ENCODE measurements around the gene HMGB3. TPM values are rescaled to one million over a fixed set of nuclear protein-coding genes. Genes with fewer than 3 reads are reported as not detected.

HMGB3 gene
- total and polyA plus RNA-seq, 2 donors (not counting 1 experiment from before 2014, with no cell fraction given) = 0.51 to 1.6 TPM

GRCh38 chrX:150967786-150968185, 15.3 kb upstream of the HMGB3 start:
- Histone ChIP-seq H3K9me3 (ENCODE audit: control extremely low read depth in 1 of 3, control insufficient read depth in 2 of 3, insufficient read depth in 1 of 3, low read length in 2 of 3) (no peaks in the 10 kb centered on the region), H4K20me1 (ENCODE audit: control insufficient read depth, insufficient read depth, low read length, poor library complexity, severe bottlenecking) (no peaks in the 10 kb centered on the region), H3K4me3 (ENCODE audit: control extremely low read depth in 1 of 5, extremely low read depth in 1 of 5, insufficient read depth in 1 of 5, low read depth in 2 of 5, low read length in 4 of 5) (no peak overlapping the region), H3K9ac (ENCODE audit: low read length) (no peak overlapping the region), H2AFZ (ENCODE audit: insufficient read depth, low read depth, low read length, poor library complexity, severe bottlenecking) (no peak overlapping the region), H3K27me3 (replicated peaks in 1 of 4; ENCODE audit: control extremely low read depth in 1 of 4, control insufficient read depth in 3 of 4, insufficient read depth in 4 of 4, low read length in 3 of 4) (no peaks in the 10 kb centered on the region), H3K27ac (ENCODE audit: low read length in 2 of 2) (no peak overlapping the region), H3K4me1 (ENCODE audit: control insufficient read depth in 2 of 2, insufficient read depth in 2 of 2, low read length in 2 of 2) (no peaks in the 10 kb centered on the region), H3K36me3 (replicated peaks in 1 of 2; ENCODE audit: control extremely low read depth in 1 of 2, control insufficient read depth in 1 of 2, extremely low read depth in 1 of 2, insufficient read depth in 2 of 2, low read length in 1 of 2) (no peaks in the 10 kb centered on the region), H3K79me2 (ENCODE audit: control insufficient read depth, insufficient read depth, low read length) (no peaks in the 10 kb centered on the region), H3K4me2 (replicated peaks; ENCODE audit: low read depth, low read length, poor library complexity, severe bottlenecking) (no peak overlapping the region)
- ChIA-PET CTCF (no interaction called here), POLR2A (no interaction called here)
- intact Hi-C loops (cut with micrococcal nuclease) = no loop called here
- Mint-ChIP-seq H3K4me1 (no peaks in the 10 kb centered on the region), H3K27me3 (peaks cover 2% of the 10 kb centered on the region), H3K4me3 (no peak overlapping the region), H3K9me3 (ENCODE audit: insufficient read depth) (no peaks in the 10 kb centered on the region), H3K27ac (no peak overlapping the region)
- DNase-seq (no peak), ATAC-seq (ENCODE audit: low read depth) (no peak)
- TF ChIP-seq, protein P1, sequence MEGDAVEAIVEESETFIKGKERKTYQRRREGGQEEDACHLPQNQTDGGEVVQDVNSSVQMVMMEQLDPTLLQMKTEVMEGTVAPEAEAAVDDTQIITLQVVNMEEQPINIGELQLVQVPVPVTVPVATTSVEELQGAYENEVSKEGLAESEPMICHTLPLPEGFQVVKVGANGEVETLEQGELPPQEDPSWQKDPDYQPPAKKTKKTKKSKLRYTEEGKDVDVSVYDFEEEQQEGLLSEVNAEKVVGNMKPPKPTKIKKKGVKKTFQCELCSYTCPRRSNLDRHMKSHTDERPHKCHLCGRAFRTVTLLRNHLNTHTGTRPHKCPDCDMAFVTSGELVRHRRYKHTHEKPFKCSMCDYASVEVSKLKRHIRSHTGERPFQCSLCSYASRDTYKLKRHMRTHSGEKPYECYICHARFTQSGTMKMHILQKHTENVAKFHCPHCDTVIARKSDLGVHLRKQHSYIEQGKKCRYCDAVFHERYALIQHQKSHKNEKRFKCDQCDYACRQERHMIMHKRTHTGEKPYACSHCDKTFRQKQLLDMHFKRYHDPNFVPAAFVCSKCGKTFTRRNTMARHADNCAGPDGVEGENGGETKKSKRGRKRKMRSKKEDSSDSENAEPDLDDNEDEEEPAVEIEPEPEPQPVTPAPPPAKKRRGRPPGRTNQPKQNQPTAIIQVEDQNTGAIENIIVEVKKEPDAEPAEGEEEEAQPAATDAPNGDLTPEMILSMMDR (IDR thresholded peaks at IDR 0.05) = no peak
- TF ChIP-seq EZH2 (IDR thresholded peaks at IDR 0.05; ENCODE audit: borderline replicate concordance, insufficient read depth, low read depth, low read length, poor library complexity, severe bottlenecking) = no peak
- no CpG with 5 or more reads among the region's 10 CpGs for WGBS (ENCODE audit: insufficient coverage)

DNA sequence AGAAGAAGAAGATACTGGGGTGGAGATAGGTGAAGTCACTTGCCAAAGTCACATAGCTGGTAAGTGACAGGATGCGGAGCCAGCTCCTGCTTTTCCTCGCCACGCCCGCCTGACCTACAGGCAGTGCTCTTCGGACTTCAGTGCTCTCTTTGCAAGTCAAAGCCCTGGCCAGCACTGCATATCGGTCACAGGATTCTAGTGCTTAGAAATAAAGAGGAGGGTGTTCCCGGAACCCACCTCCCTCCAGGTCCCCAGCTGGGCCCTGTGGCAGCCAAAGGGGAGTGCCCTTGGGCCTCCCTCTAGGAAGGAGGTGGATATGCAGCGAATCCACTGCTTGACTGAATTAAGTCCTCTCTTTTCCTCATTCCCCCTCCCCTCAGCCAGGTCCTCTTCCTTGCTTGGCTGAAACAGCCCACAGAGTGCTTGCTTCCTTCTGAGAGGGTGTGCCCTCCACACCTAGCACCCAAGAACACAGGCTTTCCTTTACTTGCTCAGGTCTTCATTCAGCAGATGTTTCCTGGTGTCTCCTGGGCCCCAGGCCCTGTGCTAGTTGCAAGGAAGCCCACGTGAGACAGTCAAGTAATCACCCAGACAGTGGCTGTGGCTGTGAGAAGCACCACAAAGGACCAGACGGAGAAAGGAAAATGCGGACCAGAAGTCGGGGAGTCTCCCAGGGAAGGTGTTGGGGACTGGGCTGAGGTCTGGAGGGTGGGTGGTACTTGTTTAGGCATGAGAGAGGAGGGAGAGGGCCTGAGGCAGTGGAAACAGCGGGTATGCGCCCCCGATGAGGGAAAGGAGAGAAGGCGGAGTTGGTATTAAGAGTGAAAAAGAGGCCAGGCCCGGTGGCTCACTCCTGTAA, 14.0 kb upstream of the HMGB3 start:
- H3K27ac ChIP-seq (ENCODE audit: low read length in 2 of 2) = no peak overlapping the region
- Mint-ChIP-seq H3K4me3 (no peak overlapping the region), H3K27ac (no peak overlapping the region), H3K27me3 (peaks cover 4% of the 10 kb centered on the region), H3K4me1 (no peaks in the 10 kb centered on the region), H3K9me3 (ENCODE audit: insufficient read depth) (no peaks in the 10 kb centered on the region)
- ChIA-PET POLR2A (no interaction called here), CTCF (no interaction called here)
- 88% methylated on average over 7 of the region's 17 CpGs for WGBS (ENCODE audit: insufficient coverage)
- no peak for DNase-seq
- no peak overlapping the region for H2AFZ ChIP-seq (ENCODE audit: insufficient read depth, low read depth, low read length, poor library complexity, severe bottlenecking)
- H3K4me2 ChIP-seq (replicated peaks; ENCODE audit: low read depth, low read length, poor library complexity, severe bottlenecking) = no peak overlapping the region
- no peaks in the 10 kb centered on the region for H3K36me3 ChIP-seq (replicated peaks in 1 of 2; ENCODE audit: control extremely low read depth in 1 of 2, control insufficient read depth in 1 of 2, extremely low read depth in 1 of 2, insufficient read depth in 2 of 2, low read length in 1 of 2)
- no peaks in the 10 kb centered on the region for H3K4me1 ChIP-seq (ENCODE audit: control insufficient read depth in 2 of 2, insufficient read depth in 2 of 2, low read length in 2 of 2)
- H4K20me1 ChIP-seq (ENCODE audit: control insufficient read depth, insufficient read depth, low read length, poor library complexity, severe bottlenecking) = no peaks in the 10 kb centered on the region
- TF ChIP-seq, protein P1 (IDR thresholded peaks at IDR 0.05) = no peak
- TF ChIP-seq EZH2 (IDR thresholded peaks at IDR 0.05; ENCODE audit: borderline replicate concordance, insufficient read depth, low read depth, low read length, poor library complexity, severe bottlenecking) = no peak
- ATAC-seq (ENCODE audit: low read depth) = no peak
- no peak overlapping the region for H3K9ac ChIP-seq (ENCODE audit: low read length)
- intact Hi-C loops (cut with micrococcal nuclease) = no loop called here
- H3K27me3 ChIP-seq (replicated peaks in 1 of 4; ENCODE audit: control extremely low read depth in 1 of 4, control insufficient read depth in 3 of 4, insufficient read depth in 4 of 4, low read length in 3 of 4) = no peaks in the 10 kb centered on the region
- no peaks in the 10 kb centered on the region for H3K79me2 ChIP-seq (ENCODE audit: control insufficient read depth, insufficient read depth, low read length)
- H3K4me3 ChIP-seq (ENCODE audit: control extremely low read depth in 1 of 5, extremely low read depth in 1 of 5, insufficient read depth in 1 of 5, low read depth in 2 of 5, low read length in 4 of 5) = no peak overlapping the region
- no peaks in the 10 kb centered on the region for H3K9me3 ChIP-seq (ENCODE audit: control extremely low read depth in 1 of 3, control insufficient read depth in 2 of 3, insufficient read depth in 1 of 3, low read length in 2 of 3)
